Left ventricle myocardium superior (tissue), 1 donor: Measurements from ENCODE around the gene TSACC. TPM values are rescaled to one million over a fixed set of nuclear protein-coding genes. Genes with fewer than 3 reads are reported as not detected.
"Not testable (repeated sequence)": the region's sequence is repeated elsewhere in the genome, so short reads cannot be mapped to it uniquely, and the experiment has no call there.

Experiments
- ATAC-seq: fragments of 200-7000 bp; cut with Tn5 transposase; one replicate; pipeline ENCODE4 v1.9.1; 2020; ENCODE audit warnings: mild to moderate bottlenecking, moderate library complexity
- DNase-seq: peaks from one replicate; pipeline ENCODE4 v3.0.0-alpha.2; 2020
- intact Hi-C: fragments of 100-400 bp; cut with micrococcal nuclease; formaldehyde crosslinking; loops from one replicate; pipeline ENCODE4 v1.11.0; 2022
- total RNA-seq: library from RNA; stranded (reverse); fragmentation: NEBNext Ultra II Directional; extraction: Animal tissue kit (Norgen Biotek cat#: 25700); gene quantifications from one replicate; pipeline ENCODE4 v1.2.1, GENCODE V29; 2021
- donor health status: DM: no; HTN: yes; CAD: no; lungs with severe emphysema.

The TSACC gene
- total RNA-seq, 1 donor from 2014 or later = not detected

- intact Hi-C loops, DNase-seq, ATAC-seq: not testable (repeated sequence)
Measured at GRCh38 chr1:156369685-156370286, 31.5 kb downstream of the TSACC start.

GRCh38 chr1:156371553-156372264 is 33.4 kb downstream of the TSACC start:
- intact Hi-C loops = no loop called here
- peak; percentile 68 for DNase-seq
- no peak for ATAC-seq

GRCh38 chr1:156372265-156372586 is 33.9 kb downstream of the TSACC start:
- intact Hi-C loops = no loop called here
- DNase-seq (no peak), ATAC-seq (no peak)

- DNase-seq (no peak), ATAC-seq (no peak)
- intact Hi-C loops = no loop called here
Measured at GRCh38 chr1:156372876-156373275, 34.5 kb downstream of the TSACC start.

GRCh38 chr1:156373546-156373945 is 35.2 kb downstream of the TSACC start:
- ATAC-seq (no peak), DNase-seq (no peak)
- intact Hi-C loops = no loop called here

GRCh38 chr1:156376146-156376545 is 37.8 kb downstream of the TSACC start:
- ATAC-seq (no peak), DNase-seq (no peak)
- intact Hi-C loops = no loop called here

- DNase-seq (no peak), ATAC-seq (no peak)
- intact Hi-C loops = no loop called here
Measured at GRCh38 chr1:156376958-156377919, 38.9 kb downstream of the TSACC start.

- intact Hi-C loops = no loop called here
- DNase-seq = no peak
- ATAC-seq = no peak
Measured at GRCh38 chr1:156378557-156378956, 40.2 kb downstream of the TSACC start.

GRCh38 chr1:156379420-156380165 is 41.3 kb downstream of the TSACC start:
- intact Hi-C loops = no loop called here

GRCh38 chr1:156382561-156382960 is 44.2 kb downstream of the TSACC start:
- ATAC-seq (no peak), DNase-seq (no peak)
- intact Hi-C loops = no loop called here

More at GRCh38 chr1:156379420-156380165, 41.3 kb downstream of the TSACC start:
- ATAC-seq = no peak
- DNase-seq = no peak

- peak; percentile 89 for ATAC-seq
- intact Hi-C loops = no loop called here
Measured at GRCh38 chr1:156383023-156383422, 44.7 kb downstream of the TSACC start.

GRCh38 chr1:156384007-156384406 is 45.7 kb downstream of the TSACC start:
- no peak for ATAC-seq
- intact Hi-C loops = loop anchor here (2.0 kb wide), 1 partner anchor 61 kb away; no protein-coding TSS in a partner anchor
- DNase-seq = no peak

More at GRCh38 chr1:156383023-156383422, 44.7 kb downstream of the TSACC start:
- peak; percentile 63 for DNase-seq

- intact Hi-C loops = loop anchor here (2.0 kb wide), 1 partner anchor 60 kb away; no protein-coding TSS in a partner anchor
- no peak for ATAC-seq
- no peak for DNase-seq
Measured at GRCh38 chr1:156384658-156385057, 46.3 kb downstream of the TSACC start.

- peak; percentile 58 for DNase-seq
- ATAC-seq = peak; percentile 62
- intact Hi-C loops = loop anchor here (2.0 kb wide), 1 partner anchor 59 kb away; no protein-coding TSS in a partner anchor
Measured at GRCh38 chr1:156385534-156386031, 47.3 kb downstream of the TSACC start.

GRCh38 chr1:156386134-156386901 is 48.0 kb downstream of the TSACC start:
- DNase-seq (no peak), ATAC-seq (no peak)
- intact Hi-C loops = no loop called here

- ATAC-seq (no peak), DNase-seq (no peak)
- intact Hi-C loops = no loop called here
Measured at GRCh38 chr1:156386949-156387869, 48.9 kb downstream of the TSACC start.

GRCh38 chr1:156387870-156388173 is 49.5 kb downstream of the TSACC start:
- intact Hi-C loops = no loop called here
- no peak for DNase-seq

More at GRCh38 chr1:156387870-156388173, 49.5 kb downstream of the TSACC start:
- no peak for ATAC-seq
